ENCODE results near the gene GATB.
A peak's percentile ranks its signal among the peaks of the same experiment; 100 is the strongest.

GATB gene

DNA sequence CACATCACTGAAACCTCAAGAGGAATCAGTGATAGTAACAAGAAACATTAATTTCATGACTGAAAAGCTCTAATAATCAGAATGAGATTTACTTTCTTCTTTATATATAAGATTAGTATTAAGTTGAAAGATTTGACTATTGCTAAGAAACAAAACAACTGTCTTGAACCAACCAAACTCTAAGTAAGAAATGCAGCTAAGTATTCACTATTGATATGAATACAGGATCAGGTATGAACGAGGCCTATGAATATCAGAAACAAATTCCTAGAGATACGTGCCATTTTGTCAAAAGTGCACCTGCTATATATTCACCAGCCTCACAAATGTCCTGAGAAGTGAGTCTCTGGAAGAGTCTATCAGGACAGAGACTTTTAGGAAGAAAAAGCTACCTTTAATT lies 32.1 kb downstream of the GATB start:
- DNase-seq: no peak

DNA sequence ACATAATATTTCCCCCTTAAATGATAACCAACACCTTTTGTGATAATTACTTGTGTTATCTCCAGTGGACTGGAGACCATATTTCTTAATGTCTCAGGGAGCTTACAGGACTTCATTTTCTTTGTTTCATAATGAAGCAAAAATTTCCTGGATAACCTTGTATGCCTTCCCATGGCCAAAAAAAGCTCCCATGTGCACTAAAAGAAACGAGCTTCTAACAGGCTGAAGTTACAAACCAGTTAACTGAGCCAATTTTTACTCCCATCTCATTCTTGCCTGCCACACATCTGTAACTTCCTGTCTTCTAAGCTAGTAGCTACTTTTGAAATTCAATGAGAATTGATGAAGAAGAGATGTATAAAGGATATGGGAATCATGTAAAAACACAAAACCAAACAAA lies 32.8 kb downstream of the GATB start:
- DNase-seq: no peak

DNA sequence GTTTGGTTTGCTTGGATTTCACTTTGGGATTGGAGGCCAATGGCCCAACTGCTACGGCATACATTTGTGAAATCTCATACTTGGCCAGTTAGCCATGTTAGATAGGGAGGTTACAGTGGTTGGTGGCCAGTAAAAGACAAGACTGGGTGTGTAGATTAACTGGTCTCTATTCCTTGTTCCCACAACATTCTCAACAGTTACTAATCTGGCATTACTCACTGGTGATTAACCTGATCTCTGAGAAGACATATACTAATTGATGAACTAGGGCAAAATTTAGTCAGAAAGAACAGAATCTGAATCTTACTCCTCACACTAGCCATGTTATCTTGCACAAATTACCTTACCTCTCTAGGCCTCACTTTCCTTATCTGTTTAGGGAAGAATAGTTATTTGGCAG lies 33.4 kb downstream of the GATB start:
- DNase-seq: no peak

DNA sequence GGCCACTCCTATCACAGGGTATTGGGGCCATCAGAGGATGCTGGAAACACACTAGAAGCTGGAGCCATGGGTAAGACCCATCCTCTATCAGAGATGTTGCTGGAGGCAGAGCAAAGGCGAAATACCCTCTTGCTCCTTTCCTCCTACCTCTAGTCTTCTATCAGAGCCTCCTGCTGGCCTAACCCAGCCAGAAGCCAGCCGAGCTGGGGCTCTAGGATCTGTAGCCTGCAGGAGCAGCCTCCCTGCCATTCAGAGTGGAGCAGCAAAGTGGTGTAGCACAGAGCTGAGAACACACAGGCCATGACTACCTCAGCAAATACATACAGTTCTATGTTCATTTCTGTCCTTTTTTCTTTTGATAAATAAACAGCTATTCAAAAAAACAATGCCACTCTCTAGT lies 35.7 kb downstream of the GATB start:
- DNase-seq: no peak

DNA sequence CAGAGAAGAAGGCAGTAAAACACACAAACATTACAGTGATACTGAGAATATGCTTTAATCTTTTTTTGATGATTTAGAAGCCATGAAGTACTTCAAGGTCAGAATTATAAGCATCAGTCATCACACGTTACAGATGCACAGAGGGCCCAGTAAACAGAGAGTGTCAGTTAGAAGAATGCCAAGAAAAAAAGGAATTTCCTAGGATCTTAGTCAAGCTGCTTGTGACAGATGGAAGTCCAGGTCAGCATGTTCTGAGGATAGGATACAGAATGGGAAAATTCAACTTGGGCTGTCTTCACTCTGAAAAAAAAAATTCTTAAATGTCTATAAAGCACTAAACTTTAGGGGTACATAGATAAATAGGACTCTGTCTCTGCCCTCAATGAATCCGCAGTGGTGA lies 38.9 kb downstream of the GATB start:
- DNase-seq: no peak

DNA sequence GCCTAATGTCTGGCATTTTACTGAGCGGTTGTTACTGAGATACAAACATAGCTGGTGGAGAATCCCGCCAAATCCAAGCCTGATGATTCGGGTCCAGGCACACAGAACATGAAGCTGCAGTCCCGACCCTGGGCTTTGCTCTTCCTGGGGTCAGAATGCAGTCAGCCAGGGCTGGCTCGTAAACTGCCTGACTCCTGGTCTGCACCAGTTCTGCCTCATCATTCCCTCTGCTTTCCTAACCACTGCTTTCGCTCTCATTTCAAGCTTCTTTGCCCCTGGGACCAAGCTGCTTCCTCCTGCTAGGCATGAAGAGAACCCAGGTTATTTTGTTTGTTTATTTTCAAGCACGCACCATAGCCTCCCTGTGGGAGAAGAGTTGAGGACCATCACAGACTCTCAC lies 39.3 kb downstream of the GATB start:
- no peak for DNase-seq

DNA sequence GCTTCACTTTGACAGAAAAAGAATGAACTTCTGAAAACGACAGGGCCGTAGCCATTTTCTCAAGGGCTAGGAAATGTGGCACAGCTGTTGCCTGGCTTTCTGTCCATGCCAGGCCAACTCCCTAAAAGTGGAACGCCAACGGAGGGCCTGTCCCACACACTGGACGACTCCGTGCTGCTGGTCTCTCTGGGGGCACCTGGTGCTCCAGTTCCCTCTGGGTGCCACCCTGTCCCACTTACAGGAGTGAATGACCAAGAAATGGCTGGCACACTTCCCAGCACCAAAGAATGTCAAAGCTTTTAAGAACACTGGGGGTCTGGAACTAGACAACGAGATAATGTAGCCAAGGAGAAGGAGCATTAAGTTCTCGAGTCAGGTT lies 40.9 kb downstream of the GATB start:
- DNase-seq: no peak

DNA sequence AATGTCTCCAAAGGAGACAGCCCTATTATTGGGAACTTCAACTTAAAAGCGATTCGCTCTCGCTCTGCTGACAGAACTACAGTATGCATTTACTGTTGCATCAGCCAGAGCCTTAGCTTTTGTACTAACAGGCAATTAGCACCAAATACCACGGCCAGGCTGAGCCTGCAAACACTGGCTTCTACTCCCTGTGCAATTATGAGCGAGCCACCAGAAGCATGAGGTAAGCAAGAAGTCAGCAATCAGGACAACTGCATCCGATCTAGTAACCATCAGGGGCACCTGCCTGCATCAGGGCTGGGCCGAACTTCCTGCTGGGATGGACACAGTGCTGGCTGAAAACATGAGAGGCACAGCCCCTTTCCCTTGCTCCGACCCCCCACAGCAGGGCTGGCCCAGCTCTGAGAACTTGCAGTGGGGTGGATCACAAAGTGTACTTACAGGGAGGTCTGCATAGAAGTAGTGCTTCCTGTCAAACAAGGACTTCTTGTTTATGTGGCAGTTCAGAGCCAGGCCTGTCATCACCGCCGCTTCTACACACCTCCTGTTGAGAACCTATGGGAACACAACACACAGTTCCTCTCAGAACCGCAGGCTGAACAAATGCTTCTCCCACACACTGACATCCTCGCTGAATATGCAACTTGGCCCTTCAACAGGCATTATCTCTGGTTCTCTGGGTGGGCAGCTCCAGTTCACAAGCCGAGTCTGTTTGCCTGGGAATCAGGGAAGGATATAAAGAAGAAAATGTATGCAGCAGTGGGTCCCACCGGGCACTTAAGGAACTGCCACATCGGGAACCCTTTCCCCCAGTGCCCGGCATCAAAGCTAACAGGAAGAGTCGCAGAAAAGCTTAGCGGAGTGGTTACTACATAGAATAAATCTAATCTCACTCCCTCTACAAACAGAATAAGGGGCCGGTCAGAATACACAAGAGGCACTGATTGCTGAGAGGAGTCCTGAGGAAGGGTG lies 41.5 kb downstream of the GATB start:
- DNase-seq: peak; percentile 87

DNA sequence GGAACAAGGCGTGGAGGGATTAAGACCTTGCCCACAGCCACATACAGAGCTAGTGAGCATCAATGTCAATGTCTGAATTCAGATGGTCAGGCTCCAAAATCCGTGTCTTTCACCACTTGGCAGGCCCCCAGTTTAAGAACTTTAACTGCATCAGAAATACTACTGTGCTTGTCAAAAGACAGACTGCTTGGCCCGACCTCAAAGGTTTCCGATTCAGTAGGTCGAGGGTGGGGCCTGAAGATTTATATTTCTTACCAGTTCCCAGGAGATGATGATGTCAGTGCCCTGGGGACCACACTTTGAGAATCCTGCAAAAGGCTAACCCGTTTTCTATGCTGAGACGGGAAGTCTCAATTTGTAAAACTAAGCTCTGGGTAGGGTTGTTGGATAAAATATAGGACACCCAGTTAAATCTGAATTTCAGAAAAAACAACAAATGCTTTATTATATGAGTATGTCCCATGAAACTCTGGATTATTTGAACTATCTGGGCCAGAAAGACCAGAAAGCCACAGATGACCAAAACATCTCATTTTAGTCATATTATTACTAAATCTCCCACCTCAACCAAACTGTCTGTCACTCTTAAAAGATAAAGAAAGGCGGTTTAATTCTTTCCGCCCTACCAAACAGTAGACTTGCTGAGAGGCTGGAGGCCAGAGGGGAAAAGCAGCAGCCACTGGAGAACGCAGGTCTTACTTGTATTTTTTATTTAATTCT lies 42.7 kb downstream of the GATB start:
- DNase-seq: peak; percentile 65

DNA sequence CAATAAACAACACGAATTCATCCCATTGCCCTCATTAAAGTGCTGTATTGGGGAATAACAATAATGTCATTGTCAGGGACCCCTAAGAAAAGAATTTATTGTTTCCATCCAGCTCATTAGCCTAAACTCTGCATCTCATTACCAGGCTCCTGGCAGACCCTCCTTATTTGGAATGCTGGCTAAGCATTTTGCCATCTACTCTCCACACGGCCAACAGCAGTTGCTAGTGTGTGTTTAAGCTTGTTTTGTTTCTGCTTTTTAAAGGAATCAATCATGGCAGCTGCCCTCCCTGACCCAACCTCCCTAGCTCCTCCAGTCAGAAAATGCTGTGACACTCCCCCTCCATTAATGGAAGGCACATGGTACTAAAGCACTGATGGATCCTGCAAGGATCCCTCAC lies 43.5 kb downstream of the GATB start:
- peak; percentile 68 for DNase-seq

DNA sequence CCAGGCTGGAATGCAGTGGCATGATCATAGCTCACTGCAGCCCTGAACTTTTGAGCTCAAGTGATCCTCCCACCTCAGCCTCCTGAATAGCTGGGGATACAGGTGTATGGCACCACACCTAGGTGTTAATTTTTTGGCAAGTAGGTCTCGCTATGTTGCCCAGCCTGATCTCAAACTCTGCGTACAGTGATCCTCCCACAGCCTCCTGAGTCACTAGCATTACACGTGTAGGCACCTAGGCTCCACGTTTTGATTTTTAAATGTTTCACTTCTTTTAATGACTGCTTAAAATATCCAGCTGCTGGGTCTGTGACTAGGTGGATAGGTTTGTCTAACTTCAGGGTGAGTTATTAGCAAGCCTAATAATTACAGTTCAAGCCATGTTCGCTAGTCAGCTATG lies 44.5 kb downstream of the GATB start:
- DNase-seq: no peak

DNA sequence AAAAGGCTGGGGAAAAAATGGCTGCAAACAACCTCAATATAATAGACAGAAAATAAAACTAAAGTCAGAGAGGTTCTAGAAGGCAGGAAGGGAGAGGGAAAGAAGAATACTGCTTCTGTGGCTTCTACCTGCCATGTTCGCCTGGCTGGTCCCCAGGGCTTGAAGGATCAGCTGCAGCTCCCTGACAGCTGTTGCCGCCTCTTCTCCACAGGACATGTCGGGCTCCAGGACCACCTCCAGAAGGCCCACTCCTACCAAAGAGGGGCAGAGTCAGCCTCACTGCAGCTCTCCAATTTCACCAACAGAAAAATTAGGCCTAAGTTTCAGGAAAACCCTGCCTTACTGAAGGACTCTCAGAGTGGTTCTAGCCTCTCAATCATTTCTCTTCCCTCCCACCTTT lies 44.9 kb downstream of the GATB start:
- DNase-seq: peak; percentile 78

DNA sequence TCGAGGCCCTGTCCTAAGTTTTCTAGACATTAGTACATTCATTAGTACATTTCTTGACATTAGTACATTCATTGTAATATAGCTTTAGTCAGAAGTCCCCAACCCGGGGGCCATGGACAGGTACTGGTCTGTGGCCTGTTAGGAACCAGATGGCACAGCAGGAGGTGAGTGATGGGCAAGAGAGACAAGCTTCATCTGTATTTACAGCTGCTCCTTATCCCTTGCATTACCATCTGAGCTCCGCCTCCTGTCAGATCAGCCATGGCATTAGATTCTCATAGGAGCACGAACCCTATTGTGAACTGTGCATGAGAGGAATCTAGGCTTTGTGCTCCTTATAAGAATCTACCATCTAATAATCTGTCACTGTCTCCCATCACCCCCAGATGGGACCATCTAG lies 48.0 kb downstream of the GATB start:
- DNase-seq: no peak

DNA sequence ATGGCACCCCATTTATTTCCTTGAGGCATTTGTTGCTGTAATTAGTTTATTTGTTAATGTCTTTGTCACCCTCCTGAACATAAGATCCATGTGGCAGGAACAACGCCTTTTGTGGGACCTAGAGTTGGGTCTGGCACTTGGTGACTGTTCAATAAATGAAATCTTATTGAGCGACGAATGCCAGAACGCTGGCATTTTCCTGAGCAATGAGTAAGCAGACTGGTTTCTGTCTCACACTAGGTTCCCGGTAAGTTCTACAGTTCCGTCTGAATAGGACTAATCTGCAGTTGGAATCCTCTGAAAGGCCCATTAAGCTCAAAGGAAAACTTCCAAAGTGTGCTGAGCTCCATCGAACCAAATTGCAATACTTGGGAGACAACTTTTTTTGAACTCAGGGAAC lies 49.2 kb downstream of the GATB start:
- DNase-seq: no peak

DNA sequence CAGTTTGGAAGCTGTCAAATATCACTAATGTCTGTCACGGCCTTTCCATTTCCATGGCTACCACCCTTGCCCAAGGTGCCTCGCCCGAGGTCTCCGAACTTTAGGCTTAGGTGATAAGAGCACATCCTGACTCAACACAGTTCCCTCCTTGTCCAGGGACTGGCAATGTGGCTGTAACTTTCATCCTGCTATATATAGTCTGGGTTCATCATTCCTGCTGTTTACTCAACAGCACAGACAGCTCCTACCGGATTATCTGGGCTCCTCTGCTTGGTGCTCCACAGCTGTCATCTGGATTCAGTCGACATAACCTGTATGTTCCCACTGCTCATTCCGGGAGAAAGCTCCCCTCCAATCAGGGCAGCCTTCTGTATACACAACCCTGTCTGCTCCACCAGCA lies 51.2 kb downstream of the GATB start:
- no peak for DNase-seq

DNA sequence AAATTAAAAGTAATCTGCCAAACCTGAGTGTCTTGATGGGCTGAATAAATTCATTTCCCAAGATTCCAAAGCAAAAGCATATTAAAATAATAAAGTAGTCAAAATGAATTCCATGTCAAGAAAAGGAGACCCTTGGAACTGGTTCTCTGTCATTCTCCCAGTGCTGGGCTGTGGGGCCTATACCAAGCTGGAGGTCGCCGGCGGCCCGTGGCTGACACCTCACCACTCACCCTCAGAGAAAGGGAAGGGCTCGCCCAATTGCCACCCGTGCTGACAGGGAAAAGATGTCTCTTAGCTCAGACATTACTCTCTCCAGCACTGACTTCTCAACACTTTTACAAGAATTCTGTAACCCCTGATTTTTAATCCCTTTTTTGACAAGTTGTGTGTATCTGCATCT lies 51.7 kb downstream of the GATB start:
- DNase-seq: no peak

DNA sequence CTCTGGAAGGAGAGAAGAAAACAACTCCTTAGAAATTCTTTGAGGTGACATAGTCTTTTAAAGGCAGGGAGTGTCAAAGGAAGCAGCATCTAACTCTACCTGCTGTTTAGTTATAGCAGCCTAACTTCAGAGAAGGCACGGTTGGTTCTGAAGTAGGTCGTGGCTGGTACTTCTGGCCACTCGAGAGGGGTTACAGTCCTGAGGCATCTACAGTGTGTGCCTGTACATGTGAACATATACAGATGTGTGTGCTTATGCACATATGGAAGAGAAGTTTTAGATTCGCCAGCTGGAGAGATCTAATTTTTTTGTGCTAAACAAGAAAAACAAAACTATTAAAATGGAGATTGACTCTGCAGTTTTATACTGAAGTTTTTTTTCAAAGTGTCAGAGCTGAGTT lies 52.7 kb downstream of the GATB start:
- DNase-seq: no peak

DNA sequence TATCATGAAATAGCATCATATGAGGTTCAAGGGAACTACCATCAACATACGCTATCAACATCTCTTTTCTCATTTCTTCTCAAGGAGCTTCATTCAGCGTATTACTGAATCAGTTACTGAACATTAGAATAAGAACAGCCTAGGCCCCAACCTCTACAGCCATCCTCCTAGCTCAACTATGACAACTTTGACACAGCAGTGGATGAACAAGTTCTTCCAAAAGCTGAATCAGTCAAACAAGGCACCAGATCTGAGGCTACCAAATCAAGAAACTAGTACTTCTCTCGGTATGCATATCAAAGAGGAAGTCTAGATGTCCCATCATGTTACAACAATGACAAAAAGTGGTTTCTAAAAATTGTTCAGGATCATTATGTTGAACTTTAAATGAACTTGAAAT lies 57.4 kb downstream of the GATB start:
- no peak for DNase-seq

DNA sequence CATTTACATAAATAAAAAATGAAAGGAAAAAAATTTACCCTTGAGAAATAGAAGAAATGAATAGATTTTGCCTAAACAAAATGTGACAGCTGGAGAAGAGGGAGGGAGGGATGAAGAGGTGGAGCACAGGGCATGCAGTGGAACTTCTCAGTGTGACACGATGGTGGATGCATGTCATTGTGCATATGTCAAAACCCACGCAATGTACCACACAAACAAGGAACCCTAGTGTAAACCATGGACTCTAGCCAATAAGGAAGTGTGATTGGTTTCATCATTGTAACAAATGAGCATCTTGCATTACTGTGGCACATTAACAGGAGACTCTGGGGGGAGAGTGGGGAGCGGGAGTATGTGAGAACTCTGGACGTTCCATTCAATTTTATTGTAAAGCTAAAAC lies 58.6 kb downstream of the GATB start:
- DNase-seq: no peak

DNA sequence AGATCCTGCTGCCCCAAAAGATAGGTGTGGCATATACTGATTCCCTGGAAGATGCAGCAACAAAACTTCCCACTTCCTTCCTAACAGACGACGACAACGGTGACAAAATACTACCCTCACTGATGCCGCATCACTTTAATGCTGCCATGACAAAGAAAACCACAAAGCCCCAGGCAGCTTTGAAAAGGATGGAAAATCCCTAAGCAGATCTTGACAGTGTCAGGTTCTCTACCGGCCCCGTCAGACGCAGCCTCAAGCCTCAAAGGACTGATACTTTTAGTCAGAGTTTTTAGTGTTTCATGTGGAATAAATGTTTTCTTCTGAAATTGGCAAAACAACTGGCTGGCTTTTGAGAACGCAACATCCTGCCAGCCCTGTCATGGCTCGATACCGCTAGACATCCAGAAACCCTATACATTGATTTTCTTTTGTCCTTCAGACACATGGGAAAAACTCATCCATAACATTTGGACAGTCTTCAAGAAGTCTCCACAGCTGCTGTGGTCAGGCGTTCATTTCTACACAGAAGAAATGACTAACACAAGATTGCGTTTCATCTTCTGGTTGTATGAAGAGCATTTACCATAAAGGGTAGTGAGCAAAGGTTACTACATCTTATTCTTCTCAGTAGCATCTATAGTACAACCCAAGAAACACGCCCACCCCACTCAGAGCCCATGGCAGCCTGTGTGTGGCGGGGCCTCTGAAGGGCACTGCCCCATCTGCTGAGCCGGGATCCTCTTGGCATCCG lies 60.1 kb downstream of the GATB start:
- no peak for DNase-seq

DNA sequence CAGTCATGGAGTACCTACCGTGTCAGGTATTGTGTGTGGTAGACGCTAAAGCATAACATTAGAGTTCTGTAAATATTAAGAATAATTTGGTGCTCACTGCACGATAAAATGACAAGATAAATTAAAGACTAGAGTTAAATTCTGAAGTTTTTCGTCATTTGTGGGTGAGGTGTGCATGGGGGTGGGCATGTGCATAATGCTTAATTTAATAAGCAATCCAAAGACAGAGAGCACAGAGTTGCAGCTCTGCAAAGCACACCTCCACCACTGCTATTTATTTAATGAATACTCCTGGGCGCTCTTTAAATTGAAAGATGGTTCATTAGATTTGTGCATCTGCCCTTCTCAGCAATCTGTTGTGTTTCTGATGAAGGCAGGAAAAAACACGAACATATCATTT lies 62.6 kb downstream of the GATB start:
- no peak for DNase-seq

DNA sequence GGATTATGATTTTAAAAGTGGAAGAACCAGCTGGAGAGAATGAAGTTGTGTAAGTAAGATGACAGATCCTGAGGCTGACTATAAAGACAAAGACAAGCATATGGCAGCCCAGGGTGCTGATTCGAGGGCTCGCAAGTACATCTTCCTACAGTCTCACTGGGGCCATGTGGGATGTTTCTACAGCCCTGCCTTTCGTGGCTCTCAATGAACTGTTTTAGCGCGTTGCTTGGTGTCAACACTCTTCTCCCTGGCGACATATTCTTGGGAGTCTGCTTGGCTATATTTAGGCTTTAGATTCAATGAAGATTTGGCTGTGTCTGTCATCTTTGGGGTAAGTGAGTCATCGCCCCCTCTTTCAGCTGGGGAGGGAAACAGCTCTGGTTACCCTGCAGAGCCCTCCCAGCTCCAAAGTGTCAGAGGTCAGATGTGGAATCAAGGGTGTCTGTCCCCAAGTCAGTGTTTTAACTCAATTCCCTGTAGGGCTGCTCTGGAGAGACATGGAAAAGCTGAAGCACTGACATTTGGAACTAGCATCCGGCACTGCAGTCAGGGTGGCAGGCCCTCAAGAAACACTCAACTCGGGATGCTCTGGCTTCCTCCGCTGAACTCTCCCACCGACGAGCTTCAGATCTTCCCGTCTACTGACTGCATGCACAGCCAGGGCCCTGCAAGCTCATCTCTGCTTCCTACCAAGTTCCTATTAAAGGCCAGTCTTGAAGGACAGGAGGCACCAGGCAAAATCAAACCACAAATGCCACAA lies 65.7 kb downstream of the GATB start:
- no peak for DNase-seq

All from eye (tissue), 1 donor.